Urinary bladder (tissue), 4 donors: ENCODE data around the gene IMMP2L. TPM values are rescaled to one million over a fixed set of nuclear protein-coding genes. Genes with fewer than 3 reads are reported as not detected.

ENCODE experiments used
- DNase-seq: peaks from one replicate; pipeline ENCODE4 v3.0.0-alpha.2; 2015; ENCODE audit errors: extremely low spot score
- H3K27ac ChIP-seq: one replicate; pipeline ENCODE4 v1.5.1; 2013; ENCODE audit warnings: low read depth, mild to moderate bottlenecking, moderate library complexity
- H3K36me3 ChIP-seq: one replicate; pipeline ENCODE4 v1.6.1; 2013; ENCODE audit warnings: mild to moderate bottlenecking, moderate library complexity; ENCODE audit not compliant: insufficient read depth
- H3K4me1 ChIP-seq: one replicate; pipeline ENCODE4 v1.6.1; 2013; ENCODE audit warnings: mild to moderate bottlenecking, moderate library complexity; ENCODE audit not compliant: insufficient read depth
- H3K4me3 ChIP-seq: one replicate; pipeline ENCODE4 v1.5.1; 2013; ENCODE audit warnings: low read depth, low read length
- WGBS: extraction: QIAGEN DNeasy Blood & Tissue Kit; methylation state at CpG from one replicate; pipeline ENCODE4 v1.1.7; 2013; 5-methylcytosine and 5-hydroxymethylcytosine counted together
- polyA plus RNA-seq: library from polyadenylated mRNA; stranded (reverse); fragments of 200-250 nt; gene quantifications from one replicate; pipeline ENCODE4 v1.2.3, GENCODE V29; 2013
- total RNA-seq: library from RNA; depleted of rRNA; stranded (reverse); fragments of >200 nt; gene quantifications from one replicate; pipeline ENCODE4 v1.2.3, GENCODE V29; 2014
- donor health status: healthy with polysubstance abuse.
- donor health status: healthy.

Gene IMMP2L
- total and polyA plus RNA-seq, 2 donors, result 22.4 to 26.2 TPM

DNA sequence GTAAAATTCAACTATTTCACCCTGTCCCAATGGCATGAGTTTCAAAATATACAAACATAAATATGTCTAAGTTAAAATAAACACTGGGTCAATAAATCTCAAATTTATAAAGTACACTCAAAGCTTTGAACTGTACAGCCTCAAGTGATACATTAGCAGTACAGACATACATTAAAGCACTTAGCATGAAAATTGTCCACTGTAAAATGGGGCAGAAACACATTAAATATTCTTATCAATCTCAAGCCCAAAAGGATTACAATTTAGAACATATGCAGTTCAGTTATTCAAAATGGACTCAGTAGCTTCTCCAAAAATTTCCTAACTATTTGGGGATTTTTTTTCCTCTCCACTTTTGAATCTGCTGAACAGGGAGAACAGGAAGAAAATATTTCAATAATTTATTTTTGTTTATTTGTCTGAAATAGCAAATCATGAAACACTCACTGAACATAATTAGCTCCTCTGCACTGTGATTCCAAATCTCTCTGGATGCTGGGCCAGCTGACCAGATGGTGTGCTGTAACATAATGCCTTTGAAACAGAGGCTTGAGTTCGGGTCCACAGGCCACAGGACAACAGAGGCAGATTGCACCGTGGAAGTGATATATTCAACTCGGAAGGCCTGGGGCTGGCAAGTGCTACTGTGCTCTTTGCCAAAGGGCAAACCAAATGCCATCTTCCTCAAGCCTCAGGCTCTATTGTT is 720.3 kb downstream of the IMMP2L start:
- Histone ChIP-seq H3K36me3 (no peaks in the 10 kb centered on the region), H3K4me3 (no peak overlapping the region), H3K27ac (no peak overlapping the region), H3K4me1 (no peaks in the 10 kb centered on the region)
- 40% methylated on average over 3 of the region's 3 CpGs for WGBS
- DNase-seq, result no peak

DNA sequence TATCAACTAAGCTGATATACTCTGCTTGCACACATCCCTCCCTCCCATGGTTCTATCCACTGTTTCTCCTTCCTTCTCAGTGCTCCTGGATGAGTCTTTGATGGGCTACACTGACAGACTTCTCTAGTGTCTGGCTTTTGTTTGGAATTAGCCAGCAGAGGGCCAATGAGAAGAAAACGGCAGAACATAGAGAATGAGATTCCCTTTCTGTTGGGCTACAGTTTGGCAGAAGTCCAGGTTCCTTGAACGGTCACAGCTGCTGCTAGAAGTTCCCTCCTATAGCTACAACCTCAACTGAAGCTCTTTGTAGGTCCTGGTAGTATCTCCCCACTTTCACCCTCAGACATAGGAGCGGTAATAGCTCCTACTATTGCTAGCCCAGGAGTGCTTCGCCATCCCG is 722.4 kb downstream of the IMMP2L start:
- WGBS, result 61% methylated on average over 5 of the region's 5 CpGs
- DNase-seq, result no peak
- Histone ChIP-seq H3K4me1 (no peaks in the 10 kb centered on the region), H3K36me3 (no peaks in the 10 kb centered on the region), H3K27ac (no peak overlapping the region), H3K4me3 (no peak overlapping the region)

DNA sequence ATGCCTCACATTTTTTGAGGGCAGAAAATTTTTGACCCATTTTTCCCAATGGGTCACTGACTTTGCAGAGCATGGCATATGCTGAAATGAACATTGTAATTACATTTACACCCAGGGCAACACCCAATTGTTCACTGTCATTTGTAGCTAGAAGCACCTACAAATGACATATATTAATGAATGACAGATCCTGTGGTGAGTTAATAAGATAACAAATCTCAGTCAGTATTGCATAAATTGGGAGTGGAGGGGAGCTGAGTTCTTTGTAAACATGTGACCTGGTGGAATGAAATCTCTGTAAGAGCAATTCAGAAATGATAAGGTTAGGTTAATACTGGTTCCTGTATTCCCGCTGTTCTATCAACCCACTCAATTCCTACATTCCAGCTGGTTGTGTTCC is 726.4 kb downstream of the IMMP2L start:
- WGBS, result 95% methylated on average over 1 of the region's 1 CpG
- no peak overlapping the region for H3K4me3 ChIP-seq
- DNase-seq, result no peak
- H3K4me1 ChIP-seq, result no peaks in the 10 kb centered on the region
- no peak overlapping the region for H3K27ac ChIP-seq
- no peaks in the 10 kb centered on the region for H3K36me3 ChIP-seq

DNA sequence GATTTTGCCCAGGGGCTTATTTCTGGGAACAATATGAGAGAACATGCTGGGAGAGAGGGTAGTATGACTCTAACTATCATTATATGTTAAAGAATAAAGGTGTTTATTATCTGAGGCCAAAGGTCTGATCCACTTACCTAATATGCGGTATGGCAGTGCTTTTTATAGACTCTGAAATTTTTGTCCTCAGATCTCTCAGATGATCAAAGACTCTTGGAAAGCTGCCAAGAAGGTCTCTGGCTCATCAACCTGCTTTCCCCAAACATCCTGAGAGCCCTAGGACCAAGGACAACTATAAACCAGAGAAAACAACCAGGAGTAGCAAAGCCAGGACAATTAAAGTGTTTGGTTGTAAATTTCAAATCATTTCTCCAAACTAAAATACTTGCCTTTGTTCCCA is 727.1 kb downstream of the IMMP2L start:
- Histone ChIP-seq H3K36me3 (no peaks in the 10 kb centered on the region), H3K27ac (no peak overlapping the region), H3K4me3 (no peak overlapping the region), H3K4me1 (no peaks in the 10 kb centered on the region)
- DNase-seq, result no peak
- WGBS, result 57% methylated on average over 1 of the region's 1 CpG

DNA sequence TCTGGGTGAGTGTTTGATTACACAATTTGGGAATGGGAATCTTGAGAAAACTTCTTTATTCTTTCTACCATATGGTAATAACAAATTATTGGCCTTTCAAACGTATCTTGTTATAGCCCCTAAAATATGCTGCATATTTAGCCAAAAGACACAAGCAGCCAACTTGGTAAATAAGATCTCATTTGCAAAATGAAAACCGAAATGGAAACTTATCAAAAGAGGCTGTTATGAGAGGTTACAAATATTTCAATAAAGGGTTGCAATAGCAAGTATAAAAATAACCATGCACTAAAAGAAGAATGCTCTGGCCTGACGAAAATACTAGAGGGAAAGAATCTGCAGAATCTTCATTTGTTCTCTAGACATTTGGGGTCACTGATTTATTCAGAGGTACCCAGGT is 730.9 kb downstream of the IMMP2L start:
- WGBS, result 38% methylated on average over 3 of the region's 3 CpGs
- H3K4me3 ChIP-seq, result no peak overlapping the region
- H3K27ac ChIP-seq, result no peak overlapping the region
- H3K4me1 ChIP-seq, result no peaks in the 10 kb centered on the region
- no peaks in the 10 kb centered on the region for H3K36me3 ChIP-seq
- DNase-seq, result no peak

DNA sequence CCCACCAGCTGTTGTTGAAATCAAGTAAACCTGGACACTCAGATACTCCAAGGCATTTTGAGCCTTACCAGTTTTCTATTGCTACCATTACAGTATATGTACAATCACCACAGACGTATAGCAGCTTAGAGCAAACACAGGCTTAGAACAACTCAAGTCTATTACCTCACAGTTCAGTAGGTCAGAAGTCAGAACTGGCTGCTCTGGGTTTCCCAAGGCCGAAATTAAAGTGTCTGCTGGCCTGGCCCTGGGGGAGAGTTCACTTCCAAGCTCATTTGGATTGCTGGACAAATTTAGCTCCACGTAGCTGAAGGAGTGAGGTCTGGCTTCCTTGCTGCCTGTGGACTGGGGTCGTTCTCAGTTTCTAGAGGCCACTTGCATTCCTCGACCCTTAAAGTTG is 731.5 kb downstream of the IMMP2L start:
- Histone ChIP-seq H3K36me3 (no peaks in the 10 kb centered on the region), H3K27ac (no peak overlapping the region), H3K4me3 (no peak overlapping the region), H3K4me1 (no peaks in the 10 kb centered on the region)
- no peak for DNase-seq
- WGBS, result 70% methylated on average over 5 of the region's 5 CpGs

DNA sequence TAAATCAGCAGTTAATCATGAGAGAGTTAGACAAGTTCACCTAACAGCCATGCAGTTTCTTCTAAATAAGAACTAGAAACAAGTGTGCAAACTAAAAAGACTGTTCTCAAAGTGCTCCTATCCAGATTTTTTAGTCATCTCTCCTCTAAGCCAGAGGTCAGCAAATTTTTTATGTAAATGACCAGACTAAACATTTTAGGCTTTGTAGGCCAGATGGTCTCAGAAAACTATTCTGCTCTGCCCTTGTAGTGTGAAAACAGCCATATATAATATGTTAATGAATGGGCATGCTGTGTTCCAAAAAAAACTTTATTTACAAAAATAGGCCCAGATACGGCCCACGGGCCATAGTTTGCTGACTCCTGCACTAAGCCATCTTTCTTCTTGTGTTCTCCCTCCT is 734.4 kb downstream of the IMMP2L start:
- H3K4me3 ChIP-seq, result no peak overlapping the region
- no peak overlapping the region for H3K27ac ChIP-seq
- 83% methylated on average over 2 of the region's 2 CpGs for WGBS
- no peaks in the 10 kb centered on the region for H3K36me3 ChIP-seq
- no peak for DNase-seq
- no peaks in the 10 kb centered on the region for H3K4me1 ChIP-seq

DNA sequence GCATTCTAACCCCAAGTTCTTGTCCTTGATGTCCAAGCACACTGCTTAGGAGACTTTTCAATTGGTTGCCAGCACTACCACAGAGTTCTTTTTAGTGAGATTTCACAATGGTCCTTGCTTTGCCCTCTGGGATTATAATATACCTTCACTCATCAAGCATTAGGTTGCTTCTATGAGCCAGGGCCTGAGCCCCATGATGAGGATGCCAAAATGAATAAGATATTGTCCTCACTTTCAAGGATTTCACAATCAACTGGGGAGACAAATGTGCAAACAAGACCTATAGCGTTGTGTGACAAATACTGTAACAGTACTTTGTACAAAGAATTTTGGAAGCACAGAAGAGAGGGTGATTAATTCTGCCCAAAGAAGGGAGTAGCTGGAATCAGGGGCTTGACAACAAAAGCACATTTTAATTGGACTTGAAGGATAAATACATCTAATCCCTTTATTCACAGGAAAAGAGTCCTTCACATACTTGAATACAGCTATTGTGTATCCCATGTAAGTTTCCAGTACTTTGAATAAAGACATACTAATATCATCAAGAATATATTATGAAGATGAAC is 734.9 kb downstream of the IMMP2L start:
- H3K27ac ChIP-seq, result no peak overlapping the region
- H3K4me3 ChIP-seq, result no peak overlapping the region
- DNase-seq, result no peak
- no peaks in the 10 kb centered on the region for H3K4me1 ChIP-seq
- 78% methylated on average over 1 of the region's 1 CpG for WGBS
- no peaks in the 10 kb centered on the region for H3K36me3 ChIP-seq

DNA sequence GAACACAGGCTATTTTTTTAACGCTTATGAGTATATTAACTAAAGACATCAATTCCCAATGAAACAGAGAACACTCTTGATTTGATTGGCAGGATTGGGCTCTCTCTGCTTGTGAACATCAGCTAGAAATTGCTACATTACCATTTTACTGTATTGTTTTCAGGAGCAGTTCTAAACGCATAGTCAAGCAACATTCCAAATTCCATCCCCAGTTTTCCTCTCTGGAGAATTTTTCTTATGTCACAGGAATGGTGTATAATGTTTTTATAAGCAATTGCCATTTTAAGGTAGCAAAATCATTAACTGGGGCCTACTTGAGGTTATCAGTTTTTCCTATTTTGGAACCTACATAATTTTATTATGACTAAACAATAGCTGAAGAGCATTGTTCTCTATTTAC is 748.3 kb downstream of the IMMP2L start:
- Histone ChIP-seq H3K4me1 (no peaks in the 10 kb centered on the region), H3K36me3 (no peaks in the 10 kb centered on the region)
- WGBS, result 81% methylated on average over 2 of the region's 2 CpGs

DNA sequence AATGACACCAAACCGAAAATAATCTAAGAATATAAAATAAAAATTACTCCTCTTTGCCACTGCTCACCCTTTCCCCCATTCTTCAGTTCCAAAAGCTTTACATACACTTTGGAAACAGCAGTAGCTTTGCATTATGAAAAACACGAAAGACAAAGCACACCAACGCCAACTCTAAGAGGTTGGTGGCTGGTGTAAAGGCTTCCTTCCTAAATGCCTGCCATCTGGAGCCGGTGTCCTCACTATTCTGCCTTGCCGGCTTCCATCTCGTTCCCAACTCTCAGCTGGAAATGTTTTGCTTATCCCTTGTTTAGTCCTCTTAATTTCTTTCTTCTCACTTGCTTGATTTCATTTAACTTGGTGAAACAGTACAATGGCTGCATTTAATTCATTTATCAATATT is 752.5 kb downstream of the IMMP2L start:
- Histone ChIP-seq H3K4me1 (no peaks in the 10 kb centered on the region), H3K4me3 (no peak overlapping the region), H3K36me3 (no peaks in the 10 kb centered on the region), H3K27ac (no peak overlapping the region)
- no peak for DNase-seq
- WGBS, result 97% methylated on average over 6 of the region's 6 CpGs

More for the DNA sequence above, 748.3 kb downstream of the IMMP2L start:
- no peak for DNase-seq
- Histone ChIP-seq H3K4me3 (no peak overlapping the region), H3K27ac (no peak overlapping the region)

DNA sequence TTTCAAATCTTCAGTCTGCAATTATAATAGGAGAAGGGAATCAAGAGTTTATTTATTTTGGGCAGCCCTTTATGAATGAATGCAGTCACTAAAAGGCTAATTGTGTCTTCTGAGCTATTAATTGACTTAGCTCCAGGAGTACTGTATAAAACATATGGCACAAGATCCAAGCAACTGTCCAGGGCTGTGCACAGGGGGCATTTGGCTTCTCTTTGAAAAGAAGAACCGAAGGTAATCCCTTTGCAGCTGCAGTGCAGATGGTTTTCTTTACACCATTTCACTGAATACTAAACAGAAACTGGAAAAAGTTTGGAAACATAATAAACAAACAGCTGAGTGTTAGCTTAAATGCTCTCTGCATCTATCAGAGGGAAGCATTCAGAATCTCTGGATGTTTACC is 753.9 kb downstream of the IMMP2L start:
- Histone ChIP-seq H3K4me3 (no peak overlapping the region), H3K4me1 (no peaks in the 10 kb centered on the region), H3K36me3 (no peaks in the 10 kb centered on the region), H3K27ac (no peak overlapping the region)
- 44% methylated on average over 1 of the region's 1 CpG for WGBS
- DNase-seq, result no peak

DNA sequence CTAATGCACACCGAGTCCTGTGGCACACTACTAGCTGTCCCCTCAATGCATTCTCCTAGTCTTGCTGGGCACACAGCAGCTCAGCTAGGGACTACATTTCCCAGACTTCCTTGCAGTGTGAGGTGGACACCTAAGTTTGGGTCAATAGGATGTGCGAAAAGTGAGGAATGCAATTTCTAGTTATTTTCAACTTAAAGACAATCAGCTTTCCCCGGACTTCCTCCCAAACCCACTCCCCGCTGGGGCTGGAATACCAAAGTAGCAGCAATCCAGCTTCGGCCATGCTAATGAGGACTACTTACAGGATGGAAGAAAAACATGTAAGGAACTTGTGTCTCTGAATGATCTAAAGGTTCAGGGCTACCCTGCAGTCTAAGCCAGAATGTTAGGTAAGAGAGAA is 757.8 kb downstream of the IMMP2L start:
- no peak overlapping the region for H3K4me3 ChIP-seq
- WGBS, result 92% methylated on average over 5 of the region's 5 CpGs
- H3K4me1 ChIP-seq, result no peaks in the 10 kb centered on the region

DNA sequence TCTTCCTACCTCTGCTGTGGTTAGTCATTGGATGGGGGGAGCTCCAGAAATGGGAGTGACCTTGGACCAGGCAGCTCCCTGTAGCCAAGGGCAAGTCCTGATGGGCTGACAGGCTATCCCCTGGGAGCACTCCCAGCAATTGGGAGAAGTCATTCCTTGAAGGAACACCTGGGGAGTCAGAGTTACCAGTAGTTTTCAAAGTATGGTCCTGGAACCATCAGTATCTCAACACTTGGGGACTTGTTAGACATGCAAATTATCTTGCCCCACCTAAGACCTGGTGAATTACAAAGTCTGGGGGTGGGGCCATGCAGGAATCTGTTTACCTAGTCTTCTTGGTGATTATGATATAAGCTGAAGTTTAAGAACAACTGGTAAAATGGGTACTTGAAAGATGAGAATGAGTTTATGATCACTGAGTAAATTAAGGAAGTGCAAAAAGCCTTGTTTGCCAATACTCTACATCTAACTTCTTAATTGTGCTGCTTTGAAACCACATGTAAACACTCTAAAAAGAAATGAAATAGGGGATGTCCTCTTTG is 758.6 kb downstream of the IMMP2L start:
- Histone ChIP-seq H3K4me1 (no peaks in the 10 kb centered on the region), H3K27ac (no peak overlapping the region), H3K4me3 (no peak overlapping the region), H3K36me3 (no peaks in the 10 kb centered on the region)
- no peak for DNase-seq

More for the DNA sequence above, 757.8 kb downstream of the IMMP2L start:
- H3K27ac ChIP-seq, result no peak overlapping the region
- no peak for DNase-seq
- H3K36me3 ChIP-seq, result no peaks in the 10 kb centered on the region

DNA sequence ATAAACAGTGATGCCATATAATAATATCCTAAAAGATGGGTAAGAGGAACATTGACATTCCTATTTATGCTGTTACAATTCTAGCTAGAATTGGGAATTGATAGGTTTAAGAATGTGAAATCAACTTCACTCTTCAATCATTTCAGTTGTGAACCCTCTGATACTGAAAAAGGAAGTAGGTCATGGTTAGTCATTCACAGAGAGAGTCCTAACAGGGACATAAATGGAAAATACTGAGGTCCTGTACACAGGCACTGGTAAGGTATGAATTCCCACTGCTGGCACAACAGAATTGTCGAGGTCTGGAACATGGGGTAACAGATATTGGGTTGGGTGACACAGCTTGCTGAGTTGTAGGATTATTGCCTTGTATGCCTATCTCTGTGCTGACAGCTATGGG is 760.8 kb downstream of the IMMP2L start:
- WGBS, result 85% methylated on average over 1 of the region's 1 CpG
- H3K27ac ChIP-seq, result no peak overlapping the region
- DNase-seq, result no peak
- H3K4me3 ChIP-seq, result no peak overlapping the region
- H3K36me3 ChIP-seq, result no peaks in the 10 kb centered on the region
- H3K4me1 ChIP-seq, result no peaks in the 10 kb centered on the region
